Activated naive CD4-positive, alpha-beta T cell treated with Interleukin-2 at 50 U/mL for 16 hours (primary cell): ENCODE results near the gene LAMA3.

Source experiments
- DNase-seq: peaks from one replicate; pipeline ENCODE4 v3.0.0-alpha.2; 2020

Gene LAMA3

DNA sequence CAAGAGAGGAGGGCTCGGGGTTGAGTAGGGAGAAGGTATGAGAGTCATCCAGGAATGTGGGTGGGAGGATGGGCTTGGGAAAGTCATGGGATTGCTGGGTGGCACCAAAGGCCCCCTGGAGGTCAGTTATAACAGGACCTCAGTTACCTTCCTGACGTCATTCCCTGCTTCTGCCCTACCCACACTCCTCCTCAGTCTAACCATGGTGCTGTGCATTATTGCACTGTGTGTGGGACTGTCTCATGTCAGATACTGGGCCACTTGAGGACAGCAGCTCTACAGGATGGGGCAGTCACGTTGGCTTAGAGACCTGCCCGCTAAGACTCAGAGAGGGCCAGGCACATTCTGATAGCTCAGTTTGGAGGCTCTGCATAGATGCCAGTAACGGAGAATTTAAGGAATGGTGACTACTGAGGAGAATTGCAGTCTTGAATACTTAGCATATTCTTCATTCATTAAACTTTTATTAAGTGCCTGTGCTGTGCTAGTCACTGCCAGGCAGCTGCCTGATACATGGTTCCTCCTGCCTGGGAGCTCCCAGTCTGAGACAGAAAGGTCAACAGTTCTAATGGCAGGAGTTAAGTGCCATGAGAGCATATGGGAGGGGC, 90.5 kb downstream of the LAMA3 start:
- no peak for DNase-seq

GRCh38 chr18:23784832-23785245, 95.6 kb downstream of the LAMA3 start:
- no peak for DNase-seq

DNA sequence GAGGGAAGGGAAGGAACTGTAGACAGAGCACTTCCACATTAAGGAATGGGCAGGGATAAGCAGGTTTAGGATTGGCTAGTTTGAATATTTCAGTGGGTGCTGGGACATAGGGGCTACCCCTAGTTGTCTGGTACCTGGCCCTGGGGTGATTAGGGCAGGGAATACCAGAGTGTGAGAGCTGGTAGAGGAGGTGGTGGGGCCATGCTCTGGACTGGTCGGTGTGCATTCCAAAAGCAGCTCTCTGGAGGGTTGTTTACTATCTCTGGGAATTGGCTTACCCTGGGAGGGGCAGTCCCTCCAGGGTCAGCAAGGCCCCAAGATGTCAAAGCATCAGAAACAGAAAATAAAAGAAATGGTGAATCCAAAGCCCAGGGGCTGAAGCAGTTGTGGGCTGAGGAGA, 103.8 kb downstream of the LAMA3 start:
- DNase-seq, result no peak

- DNase-seq, result no peak
Measured at GRCh38 chr18:23793985-23794867, 105.0 kb downstream of the LAMA3 start.

- no peak for DNase-seq
Measured at GRCh38 chr18:23798249-23798648, 109.0 kb downstream of the LAMA3 start.

- no peak for DNase-seq
Measured at GRCh38 chr18:23798824-23799223, 109.6 kb downstream of the LAMA3 start.

DNA sequence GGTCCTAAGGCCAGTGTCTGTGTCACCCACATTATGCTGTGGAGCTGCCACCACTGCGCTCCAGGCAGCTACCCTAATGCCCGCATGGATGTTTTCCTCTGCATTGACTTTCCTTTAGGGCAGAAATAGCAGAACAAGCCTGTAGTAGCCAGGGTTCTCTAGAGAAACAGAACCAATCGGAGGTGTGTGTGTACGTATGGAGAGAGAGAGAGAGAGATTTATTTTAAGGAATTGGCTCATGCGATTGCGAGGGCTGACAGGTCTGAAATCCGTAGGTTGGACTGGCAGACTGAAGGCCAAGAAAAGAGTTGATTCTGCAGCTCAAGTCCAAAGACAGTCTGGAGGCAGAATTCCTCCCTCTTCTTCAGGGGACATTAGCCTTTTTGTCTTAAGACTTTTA, 110.3 kb downstream of the LAMA3 start:
- DNase-seq, result no peak

DNA sequence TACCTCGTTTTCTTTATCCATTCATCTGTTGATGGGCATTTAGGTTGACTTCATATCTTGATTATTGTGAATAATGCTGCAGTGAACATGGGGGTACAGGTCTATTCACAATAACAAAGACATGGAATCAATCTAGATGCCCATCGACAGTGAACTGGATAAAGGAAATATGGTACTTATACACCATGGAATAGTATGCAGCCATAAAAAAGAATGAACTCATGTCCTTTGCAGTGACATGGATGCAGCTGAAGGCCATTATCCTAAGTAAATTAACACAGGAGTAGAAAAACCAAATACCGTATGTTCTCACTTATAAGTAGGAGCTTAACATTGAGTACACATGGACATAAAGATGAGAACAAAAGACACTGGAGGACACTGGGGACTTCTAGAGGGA, 111.6 kb downstream of the LAMA3 start:
- no peak for DNase-seq

DNA sequence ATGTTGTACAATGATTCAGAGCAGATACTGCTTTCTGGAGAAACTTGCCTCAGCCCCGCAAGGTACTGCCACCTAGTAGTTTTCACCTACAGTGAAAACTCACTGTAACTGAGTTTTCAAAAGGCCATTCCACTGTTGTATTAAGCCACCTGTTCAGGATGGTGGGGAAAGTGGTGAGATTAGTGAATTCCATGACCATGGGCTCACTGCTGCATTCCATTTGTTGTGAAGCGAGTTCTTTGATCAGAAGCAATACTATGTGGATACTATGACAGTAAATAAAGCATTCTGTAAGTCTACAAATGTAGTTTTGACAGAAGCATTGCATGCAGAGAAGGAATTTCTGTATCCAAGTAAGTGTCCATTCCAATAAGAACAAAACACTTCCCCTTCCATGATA, 113.6 kb downstream of the LAMA3 start:
- no peak for DNase-seq

GRCh38 chr18:23803755-23804154, 114.5 kb downstream of the LAMA3 start:
- DNase-seq, result no peak

GRCh38 chr18:23805898-23806297, 116.6 kb downstream of the LAMA3 start:
- no peak for DNase-seq

DNA sequence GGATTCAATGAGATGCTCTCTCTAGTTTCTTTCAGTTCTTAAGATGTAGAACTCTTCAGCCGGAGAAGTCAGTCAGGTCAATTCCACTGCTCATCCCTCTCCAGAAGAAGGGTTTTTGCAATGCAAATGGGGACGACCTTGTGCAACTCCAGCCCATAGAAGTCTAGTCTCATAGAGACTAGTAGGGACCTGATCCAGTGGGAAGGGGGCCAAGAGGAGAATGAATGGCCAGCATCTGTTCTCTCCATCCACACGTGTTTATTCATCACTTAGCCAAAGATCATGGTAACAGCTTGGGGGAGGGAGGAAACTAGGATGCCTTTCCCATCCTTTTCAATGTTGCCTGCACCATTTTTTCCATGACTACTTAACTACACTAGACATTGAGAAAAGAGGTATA, 120.2 kb downstream of the LAMA3 start:
- no peak for DNase-seq

DNA sequence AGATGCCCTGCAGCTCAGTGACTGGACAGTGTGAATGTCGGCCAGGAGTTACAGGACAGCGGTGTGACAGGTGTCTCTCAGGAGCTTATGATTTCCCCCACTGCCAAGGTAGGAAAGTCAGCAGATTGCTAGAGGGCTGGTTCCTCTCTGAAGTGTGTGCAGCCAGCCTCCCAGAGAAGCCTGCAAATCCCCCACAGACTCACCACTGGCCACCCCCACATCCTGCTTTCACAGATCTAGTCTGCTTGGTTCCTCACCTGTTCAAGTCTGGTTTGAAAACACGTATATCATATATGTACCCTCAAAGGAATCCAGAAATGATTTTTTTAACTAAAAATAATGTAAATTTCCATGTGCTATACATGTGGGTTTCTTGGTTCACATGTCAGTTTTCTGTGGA, 121.1 kb downstream of the LAMA3 start:
- no peak for DNase-seq

GRCh38 chr18:23811176-23811575, 121.9 kb downstream of the LAMA3 start:
- no peak for DNase-seq

DNA sequence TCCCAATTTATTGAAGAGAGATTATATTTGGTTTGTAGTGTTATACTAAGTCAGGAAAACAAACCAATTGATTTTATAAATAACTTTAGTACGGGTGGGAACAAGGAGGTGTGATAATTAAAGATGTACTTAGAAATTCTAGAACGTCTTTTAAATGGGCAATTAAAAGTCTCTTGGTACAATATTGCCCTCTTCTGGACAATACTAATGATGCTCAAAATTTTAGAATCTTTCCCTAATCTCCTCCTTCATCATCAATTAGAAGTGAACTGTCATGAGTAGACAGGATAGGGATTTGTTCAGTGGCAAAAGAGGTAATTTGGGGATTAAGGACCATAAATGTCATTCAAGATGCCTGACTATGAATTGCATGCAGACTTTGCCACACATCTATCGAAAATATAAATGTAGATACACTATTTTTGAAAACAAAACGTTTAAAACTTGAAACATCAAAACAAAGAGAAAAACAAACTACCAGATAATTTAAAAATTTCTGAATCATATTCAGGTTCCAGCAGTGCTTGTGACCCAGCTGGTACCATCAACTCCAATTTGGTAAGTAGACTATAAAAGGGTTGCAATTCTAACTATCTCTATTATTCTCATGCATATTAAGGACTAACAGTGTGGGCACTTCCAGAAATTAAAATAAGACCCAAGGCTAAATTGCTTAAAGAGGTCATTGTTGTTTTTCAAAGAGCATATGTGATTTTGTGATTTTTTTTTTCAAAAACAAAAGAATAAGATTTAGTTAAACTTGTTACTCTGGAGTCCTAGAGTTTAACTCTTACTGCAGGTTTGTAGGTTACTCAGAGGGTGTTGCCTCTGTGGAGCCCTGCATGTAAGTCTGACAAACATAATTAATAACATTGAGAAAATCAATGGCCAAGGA, 123.5 kb downstream of the LAMA3 start:
- no peak for DNase-seq

- DNase-seq, result no peak
Measured at GRCh38 chr18:23814991-23815614, 125.8 kb downstream of the LAMA3 start.

GRCh38 chr18:23816021-23816420, 126.8 kb downstream of the LAMA3 start:
- no peak for DNase-seq

- DNase-seq, result no peak
Measured at GRCh38 chr18:23816740-23817139, 127.5 kb downstream of the LAMA3 start.

GRCh38 chr18:23819001-23819400, 129.7 kb downstream of the LAMA3 start:
- no peak for DNase-seq

DNA sequence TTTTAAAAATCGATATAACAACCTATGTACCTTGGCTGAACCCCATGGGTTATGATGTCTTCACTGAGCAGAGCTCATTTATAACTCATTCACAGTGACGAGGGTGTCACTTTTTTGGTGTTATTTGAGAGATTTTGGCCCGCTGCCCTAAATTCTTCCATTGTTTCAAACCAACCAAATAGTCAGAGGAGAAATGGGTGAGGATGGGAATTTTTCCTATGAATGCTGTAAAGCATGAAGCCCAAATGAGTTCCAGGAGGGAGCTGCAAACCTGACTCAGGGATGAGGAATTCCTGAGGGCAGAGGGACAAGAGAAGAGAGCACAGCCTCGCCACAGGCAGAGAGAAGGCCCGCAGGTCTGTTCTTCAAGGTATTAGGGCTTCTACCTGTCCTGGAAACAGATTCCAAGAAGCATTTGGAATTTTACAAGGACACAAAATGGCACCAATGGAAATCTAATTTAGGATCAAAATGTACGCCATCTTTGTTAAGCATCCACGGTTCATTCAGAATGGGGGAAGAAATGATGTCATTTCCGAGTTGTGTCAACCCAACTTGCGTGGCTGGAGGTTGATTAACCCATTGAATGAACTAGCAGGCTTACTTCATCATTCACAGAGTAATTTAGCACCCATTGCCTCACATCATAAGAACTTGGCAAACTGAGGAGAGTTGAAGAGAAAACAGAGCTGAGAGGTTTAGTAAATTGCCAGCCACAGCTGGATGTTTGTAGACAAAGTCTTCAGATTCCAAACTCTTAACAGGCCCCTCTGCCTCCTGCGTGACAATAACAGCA, 133.5 kb downstream of the LAMA3 start:
- DNase-seq, result no peak

DNA sequence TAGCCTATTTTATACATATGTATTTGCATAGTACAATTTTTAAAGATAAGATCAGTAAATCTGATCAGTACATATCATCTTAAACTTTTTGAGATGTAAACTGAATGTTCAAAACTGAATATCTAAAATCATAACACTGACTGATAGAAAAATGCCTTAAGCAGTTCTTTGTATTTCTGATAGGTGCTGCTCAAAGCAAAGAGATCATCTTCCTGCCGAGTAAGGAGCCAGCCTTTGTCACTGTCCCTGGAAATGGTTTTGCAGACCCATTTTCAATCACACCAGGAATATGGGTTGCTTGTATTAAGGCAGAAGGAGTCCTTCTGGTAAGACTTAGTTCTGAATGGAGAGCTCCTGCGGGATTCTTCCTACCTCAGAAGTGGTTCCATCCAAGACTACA, 135.0 kb downstream of the LAMA3 start:
- no peak for DNase-seq

DNA sequence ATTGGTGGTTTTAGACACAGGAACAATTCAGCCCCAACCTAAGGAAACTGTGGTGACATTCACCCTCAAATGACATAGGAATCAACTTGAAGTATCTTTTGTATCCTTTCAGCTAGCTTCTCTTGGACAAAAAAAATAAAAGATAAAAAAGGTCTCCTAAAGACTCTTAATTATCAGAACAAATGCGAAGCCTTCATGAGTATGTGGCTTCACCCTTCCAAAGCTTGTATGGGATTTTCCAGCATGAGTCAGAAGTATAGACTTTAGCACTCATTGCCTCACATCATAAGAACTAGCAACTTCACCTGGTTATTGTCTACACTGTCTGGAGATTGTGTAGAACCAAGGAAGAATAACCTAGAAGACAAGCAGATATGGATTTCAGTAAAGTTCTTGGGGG, 135.4 kb downstream of the LAMA3 start:
- no peak for DNase-seq
